GM18505 (cell line): ENCODE results near the gene PSD2.
A peak's percentile ranks its signal among the peaks of the same experiment; 100 is the strongest.

Source experiments
- ATAC-seq: cut with Tn5 transposase; IDR thresholded peaks from one replicate; pipeline ENCODE4 v1.9.1; 2021; ENCODE audit not compliant: unreplicated experiment
- POLR2A ChIP-seq: IDR thresholded peaks from 4 replicates; pipeline ENCODE4 v1.6.1; 2011; ENCODE audit warnings: borderline replicate concordance; ENCODE audit not compliant: insufficient read depth, insufficient read length; ENCODE audit errors: extremely low read depth

Gene PSD2

GRCh38 chr5:139836469-139837208, 41.0 kb downstream of the PSD2 start:
- no peak for ATAC-seq
- TF ChIP-seq POLR2A, result no peak

DNA sequence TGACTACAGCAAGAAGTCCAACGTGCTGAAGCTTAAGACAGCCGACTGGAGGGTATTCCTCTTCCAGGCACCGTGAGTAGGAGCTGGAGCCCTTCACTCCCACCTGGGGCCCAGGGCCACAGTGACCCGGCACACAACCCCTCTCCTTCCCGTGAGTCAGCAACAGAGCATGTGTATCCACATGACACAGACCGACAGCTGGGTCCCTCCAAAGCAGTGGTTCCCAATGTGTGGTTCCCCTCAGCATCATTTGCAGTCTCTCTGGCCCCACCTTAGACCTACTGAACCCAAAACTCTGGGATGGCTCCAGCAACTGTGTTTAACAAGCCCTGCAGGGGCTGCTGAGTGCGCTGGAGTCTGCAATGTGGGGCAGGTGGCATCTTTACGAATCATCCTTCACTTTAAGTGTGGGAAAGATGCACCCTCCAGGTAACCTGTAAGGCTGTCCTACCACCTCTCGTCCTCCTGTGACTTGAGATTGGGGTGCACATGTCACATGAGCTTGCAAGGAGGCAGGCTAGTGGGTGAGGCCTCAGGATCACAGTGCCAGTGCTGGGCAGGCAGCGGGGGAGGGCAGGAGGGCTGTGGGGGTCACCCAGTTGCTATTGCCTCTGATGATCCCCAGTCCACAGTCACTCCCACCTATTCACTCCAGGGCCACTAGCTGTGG, 42.2 kb downstream of the PSD2 start:
- TF ChIP-seq POLR2A, result no peak
- ATAC-seq, result no peak

- no peak for ATAC-seq
- no peak for TF ChIP-seq POLR2A
These were observed 43.0 kb downstream of the PSD2 start for GRCh38 chr5:139838381-139839197.

DNA sequence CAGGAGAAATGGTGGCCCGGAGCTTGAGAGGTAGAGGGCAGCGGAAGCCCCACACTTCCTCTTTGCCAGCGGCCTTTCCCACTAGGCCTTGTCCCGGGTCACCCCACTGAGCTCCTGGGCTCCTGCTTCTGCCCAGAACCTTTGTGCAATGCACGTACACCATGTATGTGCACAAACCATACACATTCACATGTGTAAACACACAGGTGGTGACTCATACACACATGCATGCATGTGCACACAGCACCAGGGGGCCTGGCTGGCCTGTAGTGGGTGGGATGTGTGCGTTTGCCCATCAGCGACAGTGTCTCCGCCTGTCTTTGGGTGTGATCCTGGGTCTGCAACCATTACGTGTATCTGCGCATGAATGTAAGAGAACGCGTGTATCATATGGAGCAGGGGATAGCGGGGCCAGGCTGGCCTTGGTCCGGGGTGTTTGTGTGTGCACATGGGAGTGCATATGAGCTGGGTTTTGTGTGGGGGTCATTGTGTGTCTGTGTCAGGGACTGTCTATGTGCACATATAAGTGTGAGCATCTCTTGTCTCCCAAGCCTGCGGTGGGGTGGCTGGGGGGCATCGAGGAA, 43.7 kb downstream of the PSD2 start:
- no peak for TF ChIP-seq POLR2A
- ATAC-seq, result no peak

DNA sequence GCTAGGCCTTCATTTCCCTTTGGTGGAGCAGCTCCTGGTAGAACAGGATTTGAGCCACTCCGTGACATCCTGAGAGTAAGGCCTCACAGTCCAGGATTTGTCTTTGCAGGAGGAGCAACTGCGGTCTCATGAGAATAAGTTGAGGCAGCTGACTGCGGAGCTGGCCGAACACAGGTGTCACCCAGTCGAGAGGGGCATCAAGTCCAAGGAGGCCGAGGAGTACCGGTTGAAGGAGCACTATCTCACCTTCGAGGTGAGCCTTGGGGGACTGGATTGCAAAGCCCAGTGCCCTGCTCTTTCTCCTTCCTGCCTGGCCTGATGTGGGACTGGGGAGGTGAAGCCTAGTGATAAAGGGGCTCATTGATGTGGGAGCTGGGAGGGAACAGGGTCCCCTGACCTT, 44.3 kb downstream of the PSD2 start:
- no peak for TF ChIP-seq POLR2A
- ATAC-seq, result no peak

DNA sequence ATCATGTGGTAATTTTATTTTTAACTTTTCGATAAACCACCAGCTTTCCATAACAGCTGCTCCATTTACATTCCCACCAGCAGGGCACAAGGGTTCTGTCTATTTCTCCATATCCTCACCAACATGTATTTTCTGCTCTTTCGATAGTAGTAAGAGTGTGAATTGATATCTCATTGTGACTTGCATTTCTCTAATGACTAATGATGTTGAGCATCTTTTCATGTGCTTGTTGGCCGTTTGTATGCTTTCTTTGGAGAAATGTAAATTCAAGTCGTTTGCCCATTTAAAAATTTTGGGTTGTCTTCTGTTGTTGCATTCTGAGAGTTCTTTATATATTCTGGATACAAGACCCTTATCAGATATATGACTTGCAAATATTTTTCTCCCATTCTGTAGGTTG, 45.9 kb downstream of the PSD2 start:
- no peak for TF ChIP-seq POLR2A
- ATAC-seq, result no peak

GRCh38 chr5:139842321-139842720, 46.7 kb downstream of the PSD2 start:
- ATAC-seq, result no peak
- TF ChIP-seq POLR2A, result no peak

DNA sequence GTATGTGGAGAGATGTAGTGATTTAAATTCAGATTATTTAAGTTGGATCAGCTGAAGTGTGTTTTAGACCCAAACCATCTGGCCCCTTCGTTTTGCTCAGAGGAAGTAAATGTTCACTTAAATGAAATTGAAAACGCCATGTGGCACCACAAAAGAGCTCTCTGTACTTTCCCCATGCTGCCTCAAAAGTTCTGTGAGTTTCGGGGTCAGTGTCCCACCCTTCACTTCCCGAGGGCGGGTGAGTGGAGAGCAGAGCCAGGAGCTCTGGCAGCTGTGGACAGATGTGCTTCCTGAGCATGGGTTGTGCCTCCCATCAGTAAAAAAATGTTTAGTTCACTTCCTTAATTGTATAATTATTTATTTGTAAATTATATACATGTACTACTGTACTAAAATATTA, 48.4 kb downstream of the PSD2 start:
- no peak for TF ChIP-seq POLR2A
- no peak for ATAC-seq

DNA sequence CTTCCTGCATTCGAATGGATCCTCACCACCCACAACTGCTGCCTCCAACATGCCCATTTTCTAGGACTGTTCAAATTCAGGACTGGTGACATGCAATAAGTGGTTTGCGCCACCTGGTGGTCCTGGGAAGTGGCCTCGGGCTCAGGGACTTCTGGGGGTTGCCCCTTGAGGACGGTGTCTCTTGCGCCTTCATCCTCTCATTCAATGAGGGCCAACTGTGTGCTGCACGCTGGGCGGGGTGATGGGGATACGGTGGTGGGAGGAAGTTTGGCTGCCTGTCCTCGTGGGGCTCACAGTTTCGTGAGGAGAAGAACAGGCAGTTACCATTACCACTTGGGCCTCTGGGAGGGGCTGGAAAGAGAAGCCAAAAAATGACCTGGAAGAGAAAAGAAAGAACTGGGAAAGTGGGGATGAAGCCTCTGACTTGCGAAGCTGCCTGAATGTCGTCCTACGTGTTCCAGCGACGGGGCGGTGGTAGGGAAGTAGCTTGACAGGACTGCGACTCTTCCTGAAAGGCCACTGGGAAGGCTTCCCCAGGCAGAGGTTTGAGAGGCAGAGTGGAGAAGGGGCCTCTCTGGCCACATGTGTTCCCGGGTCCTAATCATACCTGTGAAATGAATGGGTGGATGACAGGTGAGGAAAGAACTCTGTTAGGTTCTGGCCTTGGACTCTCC, 49.0 kb downstream of the PSD2 start:
- TF ChIP-seq POLR2A, result no peak
- peak; percentile 40 for ATAC-seq

- no peak for ATAC-seq
- TF ChIP-seq POLR2A, result no peak
These were observed 50.5 kb downstream of the PSD2 start for GRCh38 chr5:139845846-139846681.

GRCh38 chr5:139847091-139847490, 51.5 kb downstream of the PSD2 start:
- no peak for ATAC-seq
- no peak for TF ChIP-seq POLR2A
